Stomach (tissue), 9 donors: ENCODE measurements around the gene ROBO1. TPM values are rescaled to one million over a fixed set of nuclear protein-coding genes. Genes with fewer than 3 reads are reported as not detected.

Experiments
- DNase-seq, 2 donors: peaks; one replicate each; pipeline versions ENCODE4 v3.0.0 to v3.0.0-alpha.2; 2013 to 2019
- H3K27ac ChIP-seq, 5 donors: fragments of 200-600 bp in 4 of 5; sonication (generic) in 4 of 5; one replicate each; pipeline ENCODE4 v1.5.1; 2013 to 2019; ENCODE audit warnings: mild to moderate bottlenecking in 1 of 5, moderate library complexity in 1 of 5
- H3K27me3 ChIP-seq, 3 donors: fragments of 200-600 bp; sonication (generic); one replicate each; pipeline ENCODE4 v1.5.1; 2017 to 2019; ENCODE audit warnings: mixed run types in 1 of 3
- H3K36me3 ChIP-seq, 4 donors: fragments of 200-600 bp; sonication (generic); 1 replicate in 3 of 4; 2 replicates in 1 of 4; pipeline ENCODE4 v1.5.1; 2016 to 2019
- H3K4me1 ChIP-seq, 4 donors: fragments of 200-600 bp; sonication (generic); one replicate each; pipeline ENCODE4 v1.5.1; 2016 to 2019
- H3K4me3 ChIP-seq, 4 donors: fragments of 200-600 bp; sonication (generic) in 3 of 4; one replicate each; pipeline ENCODE4 v1.5.1; 2016 to 2019; ENCODE audit warnings: mild to moderate bottlenecking in 1 of 4
- H3K9me3 ChIP-seq, 4 donors: fragments of 200-600 bp; sonication (generic); one replicate each; pipeline ENCODE4 v1.5.1; 2016 to 2019
- CTCF ChIP-seq, 7 experiments: fragments of 450-650 bp in 4 of 7; fragments of 200-600 bp in 3 of 7; sonication (generic) in 3 of 7; IDR thresholded peaks; one replicate each; pipeline ENCODE4 v1.5.1; 2016 to 2019; ENCODE audit warnings: antibody characterized with exemption in 7 of 7, control low read depth in 2 of 7, mild to moderate bottlenecking in 1 of 7
- EP300 ChIP-seq: sonication (generic); formaldehyde crosslinking; IDR thresholded peaks from one replicate; pipeline ENCODE4 v1.6.1; 2017; ENCODE audit warnings: antibody characterized with exemption
- POLR2A ChIP-seq, 4 donors: fragments of 450-650 bp; IDR thresholded peaks; one replicate each; pipeline ENCODE4 v1.6.1; 2016; ENCODE audit warnings: antibody characterized with exemption in 4 of 4, control low read depth in 2 of 4, mild to moderate bottlenecking in 1 of 4, moderate library complexity in 1 of 4
- POLR2AphosphoS5 ChIP-seq, 3 donors: sonication (generic); formaldehyde crosslinking; IDR thresholded peaks; one replicate each; pipeline ENCODE4 v1.6.1; 2016; ENCODE audit warnings: antibody characterized with exemption in 3 of 3
- WGBS, 5 donors: extraction: QIAGEN DNeasy Blood & Tissue Kit in 3 of 5; methylation state at CpG; one replicate each; pipeline versions ENCODE4 v1.1.5 to v1.1.7; 2013 to 2018; 5-methylcytosine and 5-hydroxymethylcytosine counted together
- intact Hi-C: fragments of 100-400 bp; cut with DNase I; formaldehyde crosslinking; loops from one replicate; pipeline ENCODE4 v1.15.1; 2023; ENCODE audit warnings: low total_unique reads
- polyA plus RNA-seq, 3 donors: library from polyadenylated mRNA; stranded (reverse); fragments of 200-250 nt; gene quantifications; one replicate each; pipeline ENCODE4 v1.2.3, GENCODE V29; 2013
- total RNA-seq, 5 donors: library from RNA; depleted of rRNA; stranded (reverse); fragments of >200 nt; gene quantifications; one replicate each; pipeline versions ENCODE4 v1.1.0 to v1.2.3, GENCODE V29; 2014 to 2016
- donor health status: healthy with polysubstance abuse.
- donor health status: Bipolar disorder and iron deficiency.
- donor health status: healthy.

Gene ROBO1
- total and polyA plus RNA-seq, 8 donors = 2.0 to 174 (median 4.5) TPM

- WGBS, 5 donors = 29 to 33% (median 30%) methylated on average over 7 of the region's 7 CpGs
- Histone ChIP-seq H3K36me3 (no peaks in the 10 kb centered on the region), H3K9me3 (peaks cover 0 to 7% (median 3%) of the 10 kb centered on the region in 4 donors), H3K27ac (no peak overlapping the region), H3K4me1 (no peaks in the 10 kb centered on the region), H3K4me3 (no peak overlapping the region), H3K27me3 (no peaks in the 10 kb centered on the region)
- intact Hi-C loops = no loop called here
- TF ChIP-seq CTCF (IDR thresholded peaks at IDR 0.05) (peak in 5 of 7 experiments; percentile 23 to 69 (median 35)), POLR2A (IDR thresholded peaks at IDR 0.05) (no peak)
- peak in 1 of 2 donors; percentile 33 for DNase-seq
Observed at GRCh38 chr3:79497447-79498111, 270.2 kb downstream of the ROBO1 start.

DNA sequence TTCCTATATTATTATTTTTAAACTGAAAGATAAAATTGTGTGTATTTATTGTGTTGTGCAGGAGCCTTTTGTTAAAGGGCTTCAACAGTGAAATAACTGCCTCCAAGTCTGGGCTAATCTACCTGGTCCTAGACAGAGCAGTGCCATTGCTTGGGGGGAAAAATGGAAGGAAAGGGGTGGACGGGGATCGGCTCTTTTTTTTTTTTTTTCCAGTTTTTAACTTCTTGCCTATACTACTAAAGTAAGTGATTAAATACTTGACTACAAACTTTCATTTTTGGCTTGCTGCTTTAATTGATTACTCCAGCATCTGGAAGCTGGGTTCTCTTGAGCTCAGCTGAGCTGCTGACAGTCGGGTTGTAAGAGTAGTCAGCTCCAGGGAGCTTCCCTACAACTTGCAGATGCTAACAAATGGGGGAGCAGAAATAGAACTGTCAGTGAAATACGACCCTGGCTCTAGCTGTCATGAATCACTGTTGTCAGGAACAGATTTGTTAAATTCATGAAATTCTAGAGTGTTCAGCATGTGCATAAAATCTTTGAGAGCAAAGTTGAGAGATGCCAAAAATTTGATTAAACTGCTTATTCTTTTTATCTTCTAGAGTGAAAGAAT lies 276.7 kb downstream of the ROBO1 start:
- H3K9me3 ChIP-seq = no peaks in the 10 kb centered on the region
- intact Hi-C loops = no loop called here
- no peaks in the 10 kb centered on the region for H3K36me3 ChIP-seq
- H3K4me1 ChIP-seq = peaks cover 0 to 12% (median 3%) of the 10 kb centered on the region in 4 donors
- H3K27me3 ChIP-seq = no peaks in the 10 kb centered on the region
- TF ChIP-seq POLR2A (IDR thresholded peaks at IDR 0.05) (no peak), POLR2AphosphoS5 (IDR thresholded peaks at IDR 0.05) (no peak), CTCF (IDR thresholded peaks at IDR 0.05) (no peak), EP300 (no peak)
- peak in 1 of 2 donors; percentile 38 for DNase-seq
- 49 to 63% (median 54%) methylated on average over 4 of the region's 4 CpGs for WGBS, 5 donors
- no peak overlapping the region for H3K4me3 ChIP-seq
- no peak overlapping the region for H3K27ac ChIP-seq

GRCh38 chr3:79490165-79491028 lies 277.4 kb downstream of the ROBO1 start:
- Histone ChIP-seq H3K9me3 (no peaks in the 10 kb centered on the region), H3K27ac (no peak overlapping the region), H3K4me1 (peaks cover 0 to 12% (median 3%) of the 10 kb centered on the region in 4 donors), H3K27me3 (no peaks in the 10 kb centered on the region), H3K4me3 (no peak overlapping the region), H3K36me3 (no peaks in the 10 kb centered on the region)
- intact Hi-C loops = no loop called here
- 30 to 48% (median 32%) methylated on average over 8 of the region's 8 CpGs for WGBS, 5 donors
- peak; percentile 72 to 88 for DNase-seq
- no peak for TF ChIP-seq POLR2AphosphoS5 (IDR thresholded peaks at IDR 0.05)
- TF ChIP-seq POLR2A (IDR thresholded peaks at IDR 0.05) = no peak
- no peak for TF ChIP-seq EP300
- TF ChIP-seq CTCF (IDR thresholded peaks at IDR 0.05) = no peak

DNA sequence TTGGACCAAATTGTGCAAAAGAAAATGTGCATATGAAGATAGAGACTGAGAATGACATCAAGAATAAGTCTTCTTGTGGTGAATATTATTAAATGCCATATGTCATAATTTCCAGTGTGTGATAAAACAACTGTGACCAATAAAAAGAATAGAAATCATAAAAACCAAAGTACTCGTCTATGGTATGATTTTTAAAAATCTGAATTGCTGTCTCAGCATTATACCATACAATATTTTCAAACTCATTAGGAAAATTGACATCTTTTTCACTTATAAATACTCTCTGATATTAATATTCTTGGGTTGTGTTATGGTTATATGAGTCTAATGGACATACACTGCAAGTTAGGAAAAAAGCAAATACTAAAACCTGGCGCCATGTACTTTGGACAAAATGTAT lies 279.4 kb downstream of the ROBO1 start:
- Histone ChIP-seq H3K36me3 (no peaks in the 10 kb centered on the region), H3K4me3 (no peak overlapping the region), H3K27me3 (no peaks in the 10 kb centered on the region), H3K27ac (no peak overlapping the region), H3K9me3 (no peaks in the 10 kb centered on the region), H3K4me1 (peaks cover 0 to 12% (median 3%) of the 10 kb centered on the region in 4 donors)
- intact Hi-C loops = no loop called here
- WGBS, 5 donors = 83 to 97% (median 93%) methylated on average over 2 of the region's 2 CpGs
- no peak for DNase-seq
- no peak for TF ChIP-seq EP300
- TF ChIP-seq CTCF (IDR thresholded peaks at IDR 0.05) = no peak
- TF ChIP-seq POLR2AphosphoS5 (IDR thresholded peaks at IDR 0.05) = no peak
